ENCODE results near the gene RETREG1.
"Not testable (repeated sequence)": the region's sequence is repeated elsewhere in the genome, so short reads cannot be mapped to it uniquely, and the experiment has no call there.

Gene RETREG1

DNA sequence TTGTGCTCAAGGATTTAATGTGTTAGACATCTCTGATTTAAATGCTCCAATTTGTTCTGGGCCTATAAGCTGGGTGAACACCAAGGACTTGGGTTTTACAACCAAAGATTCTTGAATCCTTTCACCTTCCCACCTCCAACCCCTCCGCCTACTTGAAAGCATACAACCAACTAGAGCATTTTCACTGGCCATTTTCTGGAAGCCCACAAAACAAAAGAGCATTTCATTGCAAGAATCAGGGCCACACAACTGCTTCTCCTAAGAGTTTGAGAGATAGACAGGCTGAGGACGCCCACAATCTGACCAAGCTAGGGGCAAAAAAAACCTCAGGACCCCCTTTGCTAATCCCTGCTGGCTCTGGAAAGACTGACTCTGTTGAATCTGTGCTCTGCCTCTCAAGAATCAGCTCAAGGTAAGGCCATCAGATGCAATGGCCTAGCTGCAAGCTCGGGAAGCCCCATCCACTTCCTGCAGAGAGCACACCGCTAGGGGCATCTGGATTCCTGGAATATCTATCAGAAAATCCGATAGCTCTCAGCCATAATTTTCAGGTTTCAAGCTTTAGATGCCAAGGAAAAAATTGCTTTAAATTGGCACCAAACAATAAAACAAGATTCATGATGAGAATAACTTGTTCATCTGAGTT, 57.7 kb downstream of the RETREG1 start:
- DNase-seq (ENCODE audit: extremely low read depth in 1 of 2, low read depth in 1 of 2), result no peak

DNA sequence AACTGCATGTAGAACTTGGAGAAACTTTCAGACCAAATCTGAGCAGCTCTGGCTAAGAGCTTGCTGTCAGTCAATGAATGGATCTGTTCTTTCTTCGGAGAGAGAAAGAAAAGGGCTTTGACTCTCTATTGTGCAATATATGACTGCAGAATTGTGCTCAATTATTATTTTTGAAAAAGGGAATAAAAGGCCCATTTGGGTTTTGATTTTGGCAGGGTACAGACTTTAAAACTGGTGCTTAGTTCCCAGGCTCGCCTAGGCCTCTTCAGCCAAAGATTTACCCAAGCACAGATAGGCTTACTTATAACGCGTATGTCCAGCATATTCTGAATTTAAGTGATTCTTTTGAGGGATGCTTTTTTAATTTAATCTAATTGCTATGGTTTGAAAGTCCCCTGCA, 59.3 kb downstream of the RETREG1 start:
- DNase-seq (ENCODE audit: extremely low read depth in 1 of 2, low read depth in 1 of 2), result no peak

DNA sequence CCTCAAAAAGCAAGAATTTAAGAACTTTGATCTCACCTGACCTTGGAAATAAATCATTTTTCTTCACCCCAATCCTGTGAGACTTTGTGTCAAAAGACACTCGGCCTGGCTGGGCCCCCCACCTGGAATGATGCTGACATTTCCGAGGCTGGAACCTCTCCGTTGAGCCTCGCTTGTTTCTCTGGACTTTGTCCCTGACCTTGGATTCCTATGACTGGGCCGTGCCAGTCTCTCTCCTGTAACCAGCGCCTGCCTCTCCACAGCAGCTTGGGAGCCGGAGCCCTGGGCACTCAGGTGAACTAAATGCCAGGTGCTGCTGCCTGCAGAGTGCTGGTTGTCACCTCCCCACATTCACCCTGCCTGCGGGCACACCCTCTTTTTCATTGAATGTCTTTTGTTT, 62.7 kb downstream of the RETREG1 start:
- no peak for DNase-seq (ENCODE audit: extremely low read depth in 1 of 2, low read depth in 1 of 2)

DNA sequence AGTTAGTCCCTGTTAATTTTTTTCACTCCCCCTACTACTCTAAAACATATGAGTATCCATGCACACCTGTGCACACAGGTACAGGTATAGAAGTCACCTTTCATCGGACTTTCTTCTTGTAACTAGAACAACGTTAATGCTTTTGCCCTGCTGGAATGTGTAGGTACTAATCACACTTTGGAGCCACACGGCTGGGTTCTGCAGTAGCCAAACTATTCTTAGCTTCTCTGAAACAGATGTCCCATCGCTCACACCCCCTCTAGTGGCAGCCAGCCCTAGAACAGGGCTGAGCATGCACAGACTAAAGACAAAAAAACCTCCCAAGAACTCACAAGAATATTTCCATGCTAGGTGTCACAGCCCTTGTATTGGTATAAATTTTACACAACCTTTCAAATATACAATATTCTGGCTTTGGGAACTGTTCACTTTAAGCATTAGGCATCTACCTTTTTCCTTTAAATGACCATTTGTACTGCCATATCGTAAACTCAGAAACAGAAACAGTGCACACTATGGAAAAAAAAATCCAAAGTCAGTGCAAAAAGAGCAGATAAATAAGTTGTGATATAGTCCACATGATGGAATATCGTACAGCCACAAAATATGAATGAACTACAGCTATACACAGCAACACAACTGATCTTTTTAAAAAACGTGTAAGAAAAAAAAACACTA, 64.0 kb downstream of the RETREG1 start:
- DNase-seq (ENCODE audit: extremely low read depth in 1 of 2, low read depth in 1 of 2), result peak; percentile 18 to 25

DNA sequence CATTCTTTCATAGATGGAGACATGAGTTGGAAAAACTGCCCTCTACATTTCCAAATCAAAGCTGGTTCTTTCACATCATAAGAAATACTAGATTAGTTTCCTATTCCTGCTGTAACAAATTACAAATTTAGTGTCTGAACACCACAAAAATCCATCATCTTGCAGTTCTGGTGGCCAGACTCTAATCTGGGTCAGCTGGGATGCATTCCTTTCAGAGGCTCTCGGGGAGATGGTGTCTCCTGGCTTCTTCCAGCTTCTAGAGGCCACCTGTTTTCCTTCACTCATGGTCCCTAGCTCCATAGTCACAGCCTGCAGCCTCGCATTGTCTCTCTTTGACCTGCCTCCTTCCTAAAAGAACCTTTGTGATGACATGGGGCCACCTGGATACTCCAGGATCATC, 65.2 kb downstream of the RETREG1 start:
- no peak for DNase-seq (ENCODE audit: extremely low read depth in 1 of 2, low read depth in 1 of 2)

DNA sequence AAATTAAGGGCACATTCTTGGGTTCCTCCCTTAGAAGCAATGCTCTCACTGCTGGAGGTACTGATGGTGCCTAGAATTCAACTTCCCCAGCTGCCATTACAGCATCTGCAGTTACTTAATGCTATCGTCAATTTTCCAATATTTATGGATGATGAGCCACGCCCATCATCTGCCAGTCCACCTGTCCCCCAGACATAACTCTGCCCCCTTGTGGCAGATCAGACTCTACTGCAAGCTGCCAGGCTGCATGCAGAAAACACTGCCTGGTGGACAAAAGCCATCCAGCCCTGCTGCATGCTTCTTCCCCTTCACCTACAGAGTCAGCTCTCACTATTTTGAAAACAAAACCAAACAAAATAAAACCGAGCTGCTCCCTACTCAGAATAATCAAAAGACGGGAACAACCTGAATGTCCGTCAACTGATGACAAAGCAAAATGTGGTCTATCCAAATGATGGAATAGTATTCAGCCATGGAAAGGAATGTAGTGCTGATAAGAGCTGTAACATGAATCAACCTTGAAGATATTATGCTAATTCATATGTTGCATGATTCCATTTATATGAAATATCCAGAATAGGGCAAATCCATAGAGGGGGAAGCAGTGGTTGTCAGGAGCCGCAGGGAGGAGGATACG, 66.4 kb downstream of the RETREG1 start:
- peak; percentile 7 to 25 for DNase-seq (ENCODE audit: extremely low read depth in 1 of 2, low read depth in 1 of 2)

DNA sequence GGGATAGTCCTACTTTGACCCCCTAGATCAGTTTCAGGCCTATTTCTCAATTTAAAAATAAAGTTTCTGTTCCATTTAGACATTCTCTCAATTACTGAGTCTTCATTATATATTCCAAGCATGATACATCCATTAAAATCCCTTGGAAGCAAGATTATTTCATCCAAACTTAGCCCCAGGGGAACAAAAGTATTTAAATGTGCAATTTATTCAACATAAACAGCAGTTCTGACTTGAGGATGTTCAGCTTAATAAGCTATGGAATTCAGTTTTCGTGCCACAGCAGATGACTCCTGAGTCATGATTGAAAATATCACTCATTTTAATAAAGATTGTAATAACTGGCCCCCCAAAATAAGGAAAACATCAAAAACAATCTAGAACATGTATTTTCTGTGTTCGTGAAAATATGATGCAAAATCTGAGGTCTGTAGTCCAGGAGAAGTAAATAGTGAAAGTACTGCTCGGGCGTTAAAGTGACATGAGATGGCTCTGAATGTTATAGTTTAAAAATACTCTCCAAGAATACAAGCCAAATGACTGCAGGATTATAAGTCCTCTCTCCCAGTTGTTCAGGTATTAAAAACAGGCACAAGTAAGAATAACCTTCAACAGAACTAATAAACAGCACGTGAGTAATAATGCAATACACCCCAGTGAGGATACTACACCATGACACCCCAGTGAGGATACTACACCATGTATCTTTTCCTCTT, 67.1 kb downstream of the RETREG1 start:
- no peak for DNase-seq (ENCODE audit: extremely low read depth in 1 of 2, low read depth in 1 of 2)

DNA sequence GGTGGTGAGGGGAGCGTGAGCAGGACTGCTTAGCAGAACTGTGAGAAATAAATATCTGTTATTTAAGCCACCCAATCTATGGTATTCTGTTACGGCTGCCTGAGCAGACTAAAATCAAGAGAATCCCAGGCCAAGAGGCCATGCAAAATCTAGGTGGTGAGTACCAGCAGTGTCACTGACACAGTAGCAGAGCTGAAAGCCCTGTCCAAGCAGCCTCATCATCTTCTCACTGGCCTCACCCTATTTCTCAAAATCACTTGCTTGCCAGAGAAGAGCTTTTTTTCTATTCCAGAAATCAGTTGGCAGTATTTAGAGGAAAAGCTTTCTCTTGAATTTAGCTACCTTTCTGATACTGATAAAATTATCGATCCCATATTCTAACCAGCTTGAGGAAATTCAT, 68.0 kb downstream of the RETREG1 start:
- DNase-seq (ENCODE audit: extremely low read depth in 1 of 2, low read depth in 1 of 2), result no peak

DNA sequence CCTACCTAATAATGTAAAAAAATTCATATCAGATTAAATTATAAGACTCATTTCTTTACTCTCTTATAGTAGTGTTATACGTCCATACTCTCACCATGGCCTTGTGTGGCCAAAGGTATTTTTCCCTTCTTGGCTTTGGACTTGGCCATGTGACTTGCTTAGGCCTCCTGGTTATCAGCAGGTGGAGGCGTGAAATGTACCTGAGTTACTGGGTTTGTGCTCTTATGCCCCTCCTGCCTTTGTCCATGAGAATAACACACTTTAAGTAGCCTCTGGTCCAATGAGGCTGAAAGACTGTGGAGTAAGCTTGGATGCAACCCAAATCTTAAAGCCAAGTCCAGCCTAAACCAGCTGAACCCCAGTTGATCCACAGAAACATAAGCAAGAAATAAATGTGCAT, 68.7 kb downstream of the RETREG1 start:
- DNase-seq (ENCODE audit: extremely low read depth in 1 of 2, low read depth in 1 of 2), result no peak

DNA sequence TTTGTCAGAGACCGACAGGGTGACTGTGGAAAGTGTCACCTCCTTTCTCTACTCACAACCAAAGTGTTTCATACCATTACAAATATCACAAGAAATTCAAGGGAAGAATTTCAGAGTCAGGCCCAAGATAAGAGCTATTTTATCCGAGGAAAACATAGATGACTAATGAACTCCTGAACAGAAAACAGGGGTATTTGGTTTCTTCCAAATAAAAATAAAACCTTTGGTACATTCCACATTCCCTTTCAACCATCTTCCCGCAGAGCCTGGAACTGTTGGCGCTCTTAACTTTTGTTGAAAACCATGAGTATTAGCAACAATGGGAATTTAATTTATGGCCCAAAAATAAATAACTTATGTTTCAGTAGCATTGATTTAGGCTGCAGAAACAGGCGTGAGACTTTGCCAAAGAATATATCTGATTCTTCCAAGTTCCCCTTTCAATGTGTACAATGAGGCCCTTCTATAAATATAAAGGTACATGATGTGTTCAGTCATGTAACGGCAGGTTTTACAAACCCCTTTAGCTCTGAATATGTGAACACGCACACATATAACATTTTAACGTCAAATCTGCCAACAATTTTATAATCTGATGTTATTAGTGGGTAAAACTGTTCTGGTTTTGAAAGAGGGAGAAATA, 69.5 kb downstream of the RETREG1 start:
- DNase-seq (ENCODE audit: extremely low read depth in 1 of 2, low read depth in 1 of 2), result no peak

DNA sequence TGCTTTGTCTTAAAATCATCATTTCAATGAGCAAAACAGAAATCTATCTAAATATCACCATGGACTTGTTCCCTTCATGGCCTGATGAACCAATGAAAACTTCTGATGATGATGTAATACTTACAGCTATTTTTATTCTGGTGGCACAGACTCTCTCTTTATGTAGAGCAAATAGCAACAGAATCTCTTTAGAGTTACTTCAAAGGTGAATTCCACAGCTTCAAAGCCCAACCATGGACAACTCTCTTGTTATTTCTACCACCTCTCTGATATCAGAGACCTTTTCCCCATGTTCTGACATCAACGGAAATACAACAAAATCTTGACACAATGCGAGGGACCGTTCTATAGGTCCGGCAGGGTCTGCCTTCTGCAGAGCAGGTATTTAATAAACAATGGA, 70.1 kb downstream of the RETREG1 start:
- no peak for DNase-seq (ENCODE audit: extremely low read depth in 1 of 2, low read depth in 1 of 2)

DNA sequence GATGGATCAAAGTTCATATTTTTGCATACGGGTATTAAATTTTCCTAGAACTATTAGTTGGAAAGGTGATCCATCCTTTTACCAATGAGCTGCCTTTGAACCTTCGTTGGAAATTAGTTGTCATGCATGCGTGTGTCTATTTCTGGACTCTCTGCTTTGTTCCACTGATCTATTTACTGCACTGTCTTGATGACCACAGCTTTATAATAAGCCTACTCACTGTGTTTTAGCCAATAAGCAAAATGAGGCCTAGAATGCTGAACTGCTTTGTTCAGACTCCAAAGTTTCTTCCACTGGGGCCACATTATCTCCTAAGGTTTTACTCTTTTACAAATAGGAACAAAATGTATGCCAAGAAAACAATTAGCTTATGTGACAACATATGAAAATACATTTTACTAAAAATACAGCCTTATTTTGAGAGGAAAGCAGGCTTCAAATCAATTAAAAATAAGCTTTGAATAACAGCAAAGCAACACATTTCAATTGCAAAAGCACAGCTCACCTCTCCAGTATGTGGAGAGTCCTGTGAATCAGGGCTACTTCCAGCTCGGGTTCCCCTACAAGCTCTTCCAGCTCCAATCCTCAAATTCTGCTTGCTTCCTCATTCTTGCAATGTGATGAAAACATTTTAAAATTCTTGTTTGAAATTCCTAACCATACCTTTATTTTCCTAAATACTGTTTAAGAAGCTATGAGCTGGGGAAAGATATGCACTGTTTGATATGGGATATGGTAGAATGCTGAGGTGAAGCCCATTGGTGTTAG, 72.0 kb downstream of the RETREG1 start:
- DNase-seq (ENCODE audit: extremely low read depth in 1 of 2, low read depth in 1 of 2), result no peak

DNA sequence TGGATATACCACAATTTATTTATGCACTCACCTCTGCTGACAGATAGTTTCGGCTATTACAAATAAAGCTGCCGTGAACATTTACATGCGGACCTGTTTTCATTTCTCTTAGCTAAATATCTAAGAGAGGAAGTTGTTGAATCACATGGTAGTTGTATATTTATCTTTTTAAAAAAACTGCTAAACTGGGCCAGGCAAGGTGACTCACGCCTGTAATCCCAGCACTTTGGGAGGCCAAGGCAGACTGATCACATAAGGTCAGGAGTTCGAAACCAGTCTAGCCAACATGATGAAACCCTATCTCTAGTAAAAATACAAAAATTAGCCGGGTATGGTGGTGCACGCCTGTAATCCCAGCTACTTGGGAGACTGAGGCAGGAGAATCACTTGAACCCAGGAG, 73.6 kb downstream of the RETREG1 start:
- not testable (repeated sequence) for DNase-seq (ENCODE audit: extremely low read depth in 1 of 2, low read depth in 1 of 2)

DNA sequence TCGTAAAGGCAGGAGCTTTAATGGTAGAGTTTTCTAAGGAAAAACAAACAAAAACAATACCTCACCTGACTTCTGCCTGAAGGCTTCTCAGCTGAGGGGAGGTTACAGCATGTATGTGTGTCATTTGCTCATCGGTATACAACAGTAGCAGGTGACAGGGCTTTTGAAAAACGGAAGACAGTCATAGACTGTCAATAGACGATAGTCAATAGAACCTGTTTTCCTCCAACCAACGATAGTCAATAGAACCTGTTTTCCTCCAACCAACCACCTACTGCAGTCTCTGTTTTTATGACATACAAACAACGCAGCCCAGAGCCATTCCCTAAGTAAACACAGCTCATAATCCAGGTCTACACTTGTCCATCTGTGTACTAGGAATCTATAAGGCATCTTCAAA, 74.6 kb downstream of the RETREG1 start:
- DNase-seq (ENCODE audit: extremely low read depth in 1 of 2, low read depth in 1 of 2), result no peak

DNA sequence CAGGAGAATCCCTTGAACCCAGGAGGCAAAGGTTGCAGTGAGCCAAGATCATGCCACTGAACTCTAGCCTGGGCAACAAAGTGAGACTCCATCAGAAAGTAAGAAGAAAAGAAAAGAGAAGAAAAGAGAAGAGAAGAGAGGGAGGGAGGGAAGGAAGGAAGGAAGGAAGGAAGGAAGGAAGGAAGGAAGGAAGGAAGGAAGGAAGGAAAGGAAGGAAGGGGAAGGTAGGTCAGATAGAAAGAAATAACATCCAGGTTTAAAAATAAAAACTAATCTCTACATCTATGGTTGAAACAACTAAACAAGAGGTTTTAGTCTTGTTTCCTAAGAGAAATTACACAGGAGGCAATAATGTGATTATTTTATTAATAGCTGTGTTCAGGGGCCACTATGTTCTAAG, 75.2 kb downstream of the RETREG1 start:
- DNase-seq (ENCODE audit: extremely low read depth in 1 of 2, low read depth in 1 of 2), result not testable (repeated sequence)

DNA sequence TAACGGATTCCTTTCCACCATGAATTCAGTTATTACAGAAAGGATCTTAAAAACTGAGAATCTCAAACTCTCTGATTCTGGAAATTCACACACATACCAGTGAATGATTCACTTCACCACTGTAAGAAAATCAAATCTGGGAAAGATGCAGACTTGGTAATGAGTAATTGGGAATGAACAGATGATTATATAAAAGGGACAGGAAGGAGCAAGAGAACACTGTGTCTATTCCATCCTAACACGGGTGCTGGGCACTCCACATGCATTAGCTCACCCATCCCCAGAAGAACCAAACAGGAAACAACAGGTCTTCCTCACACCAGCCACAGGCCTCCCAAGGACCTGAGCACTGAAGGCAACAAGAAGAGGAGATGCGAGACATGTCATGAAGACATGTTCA, 76.4 kb downstream of the RETREG1 start:
- no peak for DNase-seq (ENCODE audit: extremely low read depth in 1 of 2, low read depth in 1 of 2)

DNA sequence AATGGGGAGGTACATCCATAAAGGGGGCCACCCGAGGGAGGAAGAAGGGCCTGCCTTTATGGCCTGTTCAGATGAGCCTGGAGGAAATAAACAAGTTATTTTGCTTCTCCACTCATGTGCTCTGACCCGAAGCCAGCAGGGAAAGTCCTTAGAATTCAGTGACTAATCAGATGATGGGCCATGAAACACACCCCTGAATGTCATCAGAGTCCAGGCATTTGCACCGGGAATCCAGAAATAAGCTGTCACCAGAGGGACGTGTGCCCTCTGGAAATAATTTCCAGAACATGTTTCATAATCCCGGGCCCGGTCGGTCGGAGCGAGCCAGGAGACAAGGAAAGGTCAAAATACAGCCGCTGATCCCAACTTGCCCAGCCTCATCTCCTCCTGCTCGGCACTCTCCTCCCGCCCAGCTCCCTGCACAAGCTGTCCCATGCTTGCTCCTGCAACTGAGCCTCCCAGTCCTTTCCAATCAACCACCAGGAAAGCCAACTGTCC, 77.6 kb downstream of the RETREG1 start:
- DNase-seq (ENCODE audit: extremely low read depth in 1 of 2, low read depth in 1 of 2), result no peak

DNA sequence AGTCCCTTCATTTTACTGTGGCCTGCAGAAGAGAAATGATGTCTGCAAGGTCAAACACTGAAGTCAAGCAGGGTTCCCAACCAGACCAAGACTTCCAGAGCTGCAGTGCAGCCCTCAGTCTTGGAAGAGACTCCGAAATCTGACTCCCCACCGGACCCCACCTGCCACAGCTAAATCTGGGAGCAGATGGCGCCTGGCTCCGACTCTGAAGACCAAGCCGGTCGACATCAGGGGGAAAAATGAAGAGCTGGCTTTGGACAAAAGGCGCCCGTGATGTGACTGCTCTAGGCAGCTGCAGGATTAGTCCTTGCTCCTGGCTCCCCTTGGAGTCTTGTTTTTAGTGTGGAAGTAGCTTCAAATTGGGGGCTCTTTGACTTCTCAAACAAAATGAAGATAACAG, 78.8 kb downstream of the RETREG1 start:
- no peak for DNase-seq (ENCODE audit: extremely low read depth in 1 of 2, low read depth in 1 of 2)

DNA sequence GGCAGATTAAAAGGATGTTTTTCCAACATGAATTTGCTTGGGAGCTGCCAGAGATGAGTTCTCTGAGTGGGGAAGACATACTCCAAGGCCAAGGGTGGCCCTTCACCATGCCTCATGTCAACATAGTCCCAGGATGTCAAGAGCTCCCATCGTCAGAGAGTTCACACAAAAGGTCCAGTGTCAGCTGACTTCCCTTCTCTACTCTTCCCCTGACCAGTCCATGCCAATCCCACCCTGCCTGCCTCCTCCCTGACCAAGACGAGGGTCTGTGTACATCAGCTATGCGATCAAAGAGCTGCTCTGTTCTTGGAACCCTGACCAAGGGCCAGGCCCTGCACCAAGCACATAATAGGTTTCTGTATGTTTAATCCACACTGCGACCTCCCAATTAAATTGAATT, 80.0 kb downstream of the RETREG1 start:
- no peak for DNase-seq (ENCODE audit: extremely low read depth in 1 of 2, low read depth in 1 of 2)

DNA sequence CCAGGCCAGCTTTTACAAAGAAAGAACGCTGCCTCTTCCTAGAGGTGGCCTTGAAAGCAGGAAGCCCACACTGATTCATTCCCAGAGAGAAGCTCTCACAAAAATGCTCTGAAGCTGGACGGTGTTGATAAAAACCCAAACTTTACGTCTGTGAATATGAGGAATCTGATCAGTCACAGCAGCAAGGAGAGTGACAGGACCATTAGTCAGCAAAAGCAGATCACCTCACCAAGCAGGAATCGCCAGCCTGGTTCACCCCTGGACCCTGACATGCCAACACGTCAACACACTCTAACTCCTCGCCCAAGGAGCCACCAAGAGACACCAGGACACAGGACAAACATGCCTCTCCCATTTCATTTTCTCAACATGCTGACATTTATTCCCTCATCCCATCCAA, 80.6 kb downstream of the RETREG1 start:
- no peak for DNase-seq (ENCODE audit: extremely low read depth in 1 of 2, low read depth in 1 of 2)

All from stimulated activated CD8-positive, alpha-beta memory T cell treated with anti-CD3 and anti-CD28 coated beads, Interleukin-7, amount 100 ng/mL, for 48 hours (primary cell).